PC-3 (cell line): ENCODE measurements around the gene UBA7. TPM values are rescaled to one million over a fixed set of nuclear protein-coding genes. Genes with fewer than 3 reads are reported as not detected.

Experiments
- ATAC-seq: fragments of 200-7000 bp; cut with Tn5 transposase; 2 replicates; pipeline ENCODE4 v1.9.1; 2020; ENCODE audit warnings: mild to moderate bottlenecking, moderate library complexity
- BruUV-seq: library from RNA; stranded (reverse); fragments of 400-500 nt; replicated peaks from 2 replicates; lab custom pipeline; 2021; lab: Mats Ljungman, UMichigan
- CTCF ChIA-PET: fragments of 300-600 bp; sonication (Branson Sonifier 250); formaldehyde crosslinking; loops from one replicate; lab custom pipeline; 2022; ENCODE audit warnings: antibody characterized with exemption; lab: Charles Lee
- POLR2A ChIA-PET: fragments of 300-600 bp; sonication (Branson Sonifier 250); formaldehyde crosslinking; loops from one replicate; lab custom pipeline; 2022; ENCODE audit warnings: antibody characterized with exemption; ENCODE audit not compliant: unreplicated experiment; lab: Charles Lee
- DNase-seq: peaks from one replicate; pipeline ENCODE4 v3.0.0-alpha.2; 2015
- H2AFZ ChIP-seq: fragments of 300-600 bp; sonication (generic); 2 replicates; pipeline ENCODE4 v1.6.0; 2016; ENCODE audit warnings: antibody characterized with exemption, low read length
- H3F3A ChIP-seq: fragments of 300-600 bp; sonication (generic); one replicate; pipeline ENCODE4 v1.6.0; 2017; ENCODE audit warnings: antibody characterized with exemption, low read length, control low read depth, mild to moderate bottlenecking; ENCODE audit not compliant: unreplicated experiment
- H3K27ac ChIP-seq: fragments of 300-600 bp; sonication (generic); 2 replicates; pipeline ENCODE4 v1.5.1; 2016; ENCODE audit warnings: mild to moderate bottlenecking, low read length
- H3K27me3 ChIP-seq: fragments of 300-600 bp; sonication (generic); 2 replicates; pipeline ENCODE4 v1.6.1; 2016; ENCODE audit warnings: low read length, mixed read lengths
- H3K36me3 ChIP-seq: fragments of 300-600 bp; sonication (generic); 2 replicates; pipeline ENCODE4 v1.6.1; 2016; ENCODE audit warnings: low read depth, mixed run types, low read length, mixed read lengths
- H3K4me1 ChIP-seq: fragments of 300-600 bp; sonication (generic); 2 replicates; pipeline ENCODE4 v1.5.1; 2016; ENCODE audit warnings: low read length; ENCODE audit not compliant: insufficient read depth
- H3K4me2 ChIP-seq: fragments of 300-600 bp; sonication (generic); 2 replicates; pipeline ENCODE4 v1.6.0; 2016; ENCODE audit warnings: low read length
- H3K4me3 ChIP-seq: fragments of 300-600 bp; sonication (generic); 2 replicates; pipeline ENCODE4 v1.5.1; 2016; ENCODE audit warnings: mild to moderate bottlenecking, low read length, mixed read lengths
- H3K79me2 ChIP-seq: fragments of 300-600 bp; sonication (generic); 2 replicates; pipeline ENCODE4 v1.6.1; 2017; ENCODE audit warnings: low read length, mixed read lengths
- H3K9ac ChIP-seq: fragments of 300-600 bp; sonication (generic); 2 replicates; pipeline ENCODE4 v1.6.0; 2016; ENCODE audit warnings: mild to moderate bottlenecking, low read length
- H3K9me2 ChIP-seq: fragments of 300-600 bp; sonication (generic); replicated peaks from 2 replicates; pipeline ENCODE4 v1.6.1; 2016; ENCODE audit warnings: mixed run types, low read length, mixed read lengths
- H3K9me3 ChIP-seq: fragments of 300-600 bp; sonication (generic); 2 replicates; pipeline ENCODE4 v1.6.1; 2016; ENCODE audit warnings: low read length, mixed read lengths
- H4K20me1 ChIP-seq: fragments of 300-600 bp; sonication (generic); 2 replicates; pipeline ENCODE4 v1.6.1; 2016; ENCODE audit warnings: low read length, mixed read lengths
- EZH2 ChIP-seq: fragments of 300-600 bp; sonication (generic); IDR thresholded peaks from one replicate; pipeline ENCODE4 v1.6.1; 2017; ENCODE audit warnings: antibody characterized with exemption, mild to moderate bottlenecking, low read length; ENCODE audit not compliant: unreplicated experiment
- EZH2phosphoT487 ChIP-seq: fragments of 300-600 bp; sonication (generic); IDR thresholded peaks from 2 replicates; pipeline ENCODE4 v1.6.1; 2018; ENCODE audit warnings: mild to moderate bottlenecking, antibody characterized with exemption, low read length, borderline replicate concordance
- intact Hi-C: fragments of 100-400 bp; cut with micrococcal nuclease; formaldehyde crosslinking; loops from 2 replicates; pipeline ENCODE4 v1.9.0; 2023
- total RNA-seq: library from RNA; depleted of rRNA; stranded (reverse); fragments of >200 nt; gene quantifications from 2 replicates; pipeline ENCODE4 v1.2.3, GENCODE V29; 2014
- TF ChIP-seq, protein P1 (sequence below): fragments of 300-600 bp; sonication (generic); conservative IDR thresholded peaks from 2 replicates; pipeline ENCODE4 v1.5.1; 2017; ENCODE audit warnings: antibody characterized with exemption, low read depth, mild to moderate bottlenecking, low read length

UBA7 gene
- total RNA-seq, 1 experiment from 2014 or later: 3.6 TPM

DNA sequence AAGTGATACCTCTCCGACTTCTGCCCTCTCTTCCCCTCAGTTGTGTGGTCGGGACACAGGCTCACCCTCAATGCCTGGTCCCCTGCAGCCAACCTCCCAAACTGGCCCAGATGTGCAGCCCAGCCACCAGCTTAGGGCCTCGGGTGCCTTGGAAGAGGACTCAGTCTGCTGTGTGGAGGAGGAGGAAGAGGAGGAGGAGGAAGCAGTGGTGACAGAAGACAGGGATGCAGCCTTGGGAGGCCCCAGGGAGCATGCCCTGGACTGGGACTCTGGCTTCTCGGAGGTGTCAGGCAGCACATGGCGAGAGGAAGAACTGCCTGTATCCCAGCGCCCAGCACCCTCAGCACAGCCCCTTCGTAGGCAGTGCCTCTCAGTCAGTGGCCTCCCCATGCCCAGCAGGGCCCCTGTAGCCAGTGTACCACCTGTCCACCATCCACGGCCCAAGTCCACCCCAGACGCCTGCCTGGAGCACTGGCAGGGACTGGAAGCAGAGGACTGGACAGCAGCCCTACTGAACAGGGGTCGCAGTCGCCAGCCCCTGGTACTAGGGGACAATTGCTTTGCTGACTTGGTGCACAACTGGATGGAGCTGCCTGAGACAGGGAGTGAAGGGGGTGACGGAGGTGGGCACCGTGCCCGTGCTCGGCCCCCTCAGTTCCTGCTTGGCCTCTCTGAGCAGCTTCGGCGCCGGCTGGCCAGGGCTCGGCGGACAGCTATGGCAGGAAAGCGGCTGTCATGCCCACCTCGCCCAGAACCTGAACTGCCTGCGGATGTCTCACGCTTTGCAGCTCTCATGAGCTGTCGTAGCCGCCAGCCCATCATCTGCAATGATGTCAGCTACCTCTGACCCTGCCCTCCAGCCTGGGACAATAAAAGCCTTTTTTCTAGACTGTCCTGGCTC, 9.4 kb downstream of the UBA7 start:
- no peaks in the 10 kb centered on the region for H3F3A ChIP-seq
- H4K20me1 ChIP-seq: no peaks in the 10 kb centered on the region
- ChIA-PET POLR2A (no interaction called here), CTCF (interaction anchor here (0.6 to 2.3 kb wide), 3 partner anchors 24 to 102 kb away, joined by 3 to 18 read pairs (median 15); no protein-coding TSS in a partner anchor)
- H3K4me1 ChIP-seq: peaks cover 20% of the 10 kb centered on the region
- H3K4me2 ChIP-seq: peak overlapping the region; percentile 92
- H3K79me2 ChIP-seq: no peaks in the 10 kb centered on the region
- no peaks in the 10 kb centered on the region for H3K27me3 ChIP-seq
- no peak for ATAC-seq
- no peak overlapping the region for H3K27ac ChIP-seq
- no peak for DNase-seq
- H3K4me3 ChIP-seq: no peak overlapping the region
- intact Hi-C loops: no loop called here
- no peak for TF ChIP-seq EZH2
- TF ChIP-seq, protein P1, sequence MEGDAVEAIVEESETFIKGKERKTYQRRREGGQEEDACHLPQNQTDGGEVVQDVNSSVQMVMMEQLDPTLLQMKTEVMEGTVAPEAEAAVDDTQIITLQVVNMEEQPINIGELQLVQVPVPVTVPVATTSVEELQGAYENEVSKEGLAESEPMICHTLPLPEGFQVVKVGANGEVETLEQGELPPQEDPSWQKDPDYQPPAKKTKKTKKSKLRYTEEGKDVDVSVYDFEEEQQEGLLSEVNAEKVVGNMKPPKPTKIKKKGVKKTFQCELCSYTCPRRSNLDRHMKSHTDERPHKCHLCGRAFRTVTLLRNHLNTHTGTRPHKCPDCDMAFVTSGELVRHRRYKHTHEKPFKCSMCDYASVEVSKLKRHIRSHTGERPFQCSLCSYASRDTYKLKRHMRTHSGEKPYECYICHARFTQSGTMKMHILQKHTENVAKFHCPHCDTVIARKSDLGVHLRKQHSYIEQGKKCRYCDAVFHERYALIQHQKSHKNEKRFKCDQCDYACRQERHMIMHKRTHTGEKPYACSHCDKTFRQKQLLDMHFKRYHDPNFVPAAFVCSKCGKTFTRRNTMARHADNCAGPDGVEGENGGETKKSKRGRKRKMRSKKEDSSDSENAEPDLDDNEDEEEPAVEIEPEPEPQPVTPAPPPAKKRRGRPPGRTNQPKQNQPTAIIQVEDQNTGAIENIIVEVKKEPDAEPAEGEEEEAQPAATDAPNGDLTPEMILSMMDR: no peak
- no peak for TF ChIP-seq EZH2phosphoT487
- no peak overlapping the region for H2AFZ ChIP-seq
- no peaks in the 10 kb centered on the region for H3K36me3 ChIP-seq
- no peaks in the 10 kb centered on the region for H3K9me3 ChIP-seq
- H3K9me2 ChIP-seq: no peaks in the 10 kb centered on the region
- BruUV-seq: no TSS peak
- no peak overlapping the region for H3K9ac ChIP-seq

DNA sequence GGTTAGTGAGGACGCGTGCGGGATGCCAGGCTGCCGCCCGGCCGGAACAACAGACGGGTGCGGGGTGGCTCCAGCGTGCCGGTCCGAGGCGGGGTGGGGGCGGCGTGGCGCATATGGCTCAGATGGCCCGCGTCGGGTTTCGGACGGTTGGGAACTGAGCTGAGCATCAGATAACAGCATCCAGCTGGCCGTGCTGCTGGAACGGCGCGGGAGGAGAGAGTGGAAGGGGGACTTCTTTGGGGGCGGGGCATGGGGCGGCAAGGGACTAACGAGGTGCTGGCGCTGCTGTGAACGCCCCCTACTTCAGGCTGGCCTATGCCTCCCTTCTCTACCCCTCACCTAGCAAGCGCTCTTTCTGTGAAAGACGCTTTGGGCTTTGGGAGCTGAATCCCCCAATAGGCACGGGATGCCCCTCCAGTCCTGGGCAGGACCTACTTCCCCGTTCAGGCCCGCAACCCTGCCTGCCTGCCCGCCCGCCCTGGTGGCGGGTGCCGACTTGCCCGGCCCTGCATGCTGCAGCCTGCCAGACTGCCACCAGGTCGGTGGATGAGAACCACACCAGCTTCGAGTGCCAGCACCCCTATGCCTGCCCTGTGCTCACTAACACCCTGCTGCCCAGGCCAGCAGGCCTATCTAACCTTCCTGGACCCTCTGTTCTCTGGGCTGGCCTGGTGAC, 10.2 kb downstream of the UBA7 start:
- Histone ChIP-seq H3K4me1 (peaks cover 23% of the 10 kb centered on the region), H3K9me2 (no peaks in the 10 kb centered on the region), H3K4me3 (peak overlapping the region; percentile 76), H3K36me3 (no peaks in the 10 kb centered on the region), H2AFZ (peak overlapping the region; percentile 89), H3K27ac (no peak overlapping the region), H3F3A (no peaks in the 10 kb centered on the region), H3K9me3 (no peaks in the 10 kb centered on the region), H4K20me1 (no peaks in the 10 kb centered on the region), H3K9ac (peak overlapping the region; percentile 42), H3K4me2 (peak overlapping the region; percentile 92), H3K27me3 (no peaks in the 10 kb centered on the region), H3K79me2 (no peaks in the 10 kb centered on the region)
- DNase-seq: no peak
- ChIA-PET POLR2A (interaction anchor here (0.5 to 1.0 kb wide), 3 partner anchors 97 to 333 kb away, joined by 3 to 10 read pairs (median 4); no protein-coding TSS in a partner anchor), CTCF (interaction anchor here (0.6 to 2.3 kb wide), 10 partner anchors 15 to 264 kb away, joined by 4 to 18 read pairs (median 6); partner anchors contain the start of gene MON1A)
- TF ChIP-seq, protein P1: no peak
- no peak for TF ChIP-seq EZH2
- no peak for TF ChIP-seq EZH2phosphoT487
- intact Hi-C loops: no loop called here
- peak; percentile 17; the same call in 1 of the 2 replicates for ATAC-seq
- no TSS peak for BruUV-seq
